Suppressor macrophage (primary cell): ENCODE measurements around the gene F2RL3.
"Not testable (repeated sequence)": the region's sequence is repeated elsewhere in the genome, so short reads cannot be mapped to it uniquely, and the experiment has no call there.

Source experiments
- DNase-seq, 4 experiments: peaks; one replicate each; pipeline ENCODE4 v3.0.0-alpha.2; 2020 to 2022

The F2RL3 gene

GRCh38 chr19:16922949-16923348 is 34.1 kb downstream of the F2RL3 start:
- DNase-seq = no peak

GRCh38 chr19:16927883-16928282 is 39.1 kb downstream of the F2RL3 start:
- no peak for DNase-seq

DNA sequence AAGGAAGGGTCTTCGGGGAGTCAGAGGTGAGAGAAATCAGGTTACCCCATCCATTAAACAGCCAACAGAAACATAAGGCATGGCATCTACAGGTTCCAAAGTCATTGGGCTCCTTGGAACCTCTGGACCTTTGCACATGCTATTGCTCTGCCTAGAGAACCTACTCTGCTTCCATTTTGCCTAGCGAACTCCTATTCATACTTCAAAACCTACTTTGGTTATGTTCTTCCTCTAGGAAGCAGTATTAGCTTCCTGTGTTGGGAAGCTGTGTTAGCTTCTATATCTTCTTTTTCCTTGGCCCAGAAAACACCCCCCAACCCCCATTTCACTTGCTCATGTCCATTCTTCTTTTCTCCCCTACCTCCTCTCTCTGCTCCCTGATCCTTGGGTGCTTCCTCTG is 39.6 kb downstream of the F2RL3 start:
- DNase-seq = no peak

DNA sequence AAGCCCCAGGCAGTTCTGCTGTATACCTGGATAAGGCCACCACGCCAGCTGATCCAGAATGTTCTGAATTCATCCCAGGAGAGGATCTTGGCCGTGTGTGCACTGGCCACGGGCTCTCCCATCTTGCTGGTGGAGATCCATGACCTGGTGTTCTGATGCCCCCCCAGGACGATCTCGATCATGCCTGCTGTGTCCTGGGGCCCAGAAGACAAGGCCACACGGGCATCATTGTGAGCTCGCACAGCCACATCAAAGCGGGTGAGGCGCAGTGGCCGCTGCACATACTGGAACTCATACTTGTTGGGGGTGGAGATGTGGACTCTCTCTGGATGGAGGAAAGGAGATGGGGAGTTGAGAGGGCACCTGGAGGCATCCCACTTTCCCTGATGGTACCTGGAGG is 40.1 kb downstream of the F2RL3 start:
- DNase-seq = no peak

GRCh38 chr19:16930753-16931152 is 42.0 kb downstream of the F2RL3 start:
- no peak for DNase-seq

- no peak for DNase-seq
Measured at GRCh38 chr19:16931306-16931705, 42.5 kb downstream of the F2RL3 start.

GRCh38 chr19:16934489-16934888 is 45.7 kb downstream of the F2RL3 start:
- no peak for DNase-seq

DNA sequence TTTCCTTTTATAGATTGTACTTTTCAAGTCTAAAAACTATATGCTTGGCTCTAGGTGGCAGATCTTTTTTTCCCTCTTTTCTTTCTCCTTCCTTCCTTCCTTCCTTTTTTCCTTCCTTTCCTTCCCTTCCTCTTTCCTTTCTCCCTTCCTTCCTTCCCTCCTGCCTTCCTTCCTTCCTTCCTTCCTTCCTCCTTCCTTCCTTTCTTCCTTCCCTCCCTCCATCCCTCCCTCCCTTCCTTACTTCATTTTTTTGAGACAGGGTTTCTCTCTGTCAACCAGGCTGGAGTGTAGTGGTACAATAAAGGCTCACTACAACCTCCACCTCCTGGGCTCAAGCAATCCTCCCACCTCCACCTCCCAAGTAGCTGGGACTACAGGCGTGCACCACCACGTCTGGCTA is 48.1 kb downstream of the F2RL3 start:
- DNase-seq = no peak

GRCh38 chr19:16937796-16938195 is 49.0 kb downstream of the F2RL3 start:
- DNase-seq = not testable (repeated sequence)

DNA sequence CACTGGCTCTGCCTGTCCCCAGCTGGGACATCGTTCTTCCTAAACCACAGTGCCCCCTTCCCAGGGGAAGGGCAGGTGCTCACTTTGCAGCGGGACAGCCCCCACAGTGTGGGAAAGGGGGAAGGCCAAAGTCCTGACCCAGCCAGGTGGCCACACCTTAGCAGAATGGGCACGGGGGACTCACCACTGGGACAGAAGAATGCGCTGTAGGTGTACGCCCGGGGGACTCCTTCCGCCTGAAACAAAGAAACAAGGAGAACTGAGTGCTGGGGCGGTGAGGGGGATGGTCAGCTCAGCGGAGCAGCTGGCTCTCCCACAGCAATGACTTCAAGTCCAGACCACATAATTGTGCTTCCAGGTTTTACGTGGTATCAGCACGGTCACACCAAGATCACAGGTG is 49.4 kb downstream of the F2RL3 start:
- no peak for DNase-seq

DNA sequence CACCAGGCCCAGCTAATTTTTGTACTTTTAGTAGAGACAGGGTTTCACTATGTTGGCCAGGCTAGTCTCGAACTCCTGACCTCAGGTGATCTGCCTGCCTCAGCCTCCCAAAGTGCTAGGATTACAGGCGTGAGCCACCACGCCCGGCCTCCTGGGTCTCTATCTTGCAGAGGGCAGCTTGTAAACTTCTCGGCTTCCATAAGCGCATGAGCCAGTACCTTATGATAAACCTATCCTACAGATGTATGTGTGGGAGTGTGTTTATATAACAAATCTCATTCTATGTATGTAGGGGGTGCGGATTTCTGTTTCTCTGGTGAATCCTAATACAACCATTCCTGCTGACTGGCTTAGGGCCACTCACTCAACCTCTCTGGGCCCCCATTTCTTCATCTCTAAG is 51.3 kb downstream of the F2RL3 start:
- DNase-seq = not testable (repeated sequence)

DNA sequence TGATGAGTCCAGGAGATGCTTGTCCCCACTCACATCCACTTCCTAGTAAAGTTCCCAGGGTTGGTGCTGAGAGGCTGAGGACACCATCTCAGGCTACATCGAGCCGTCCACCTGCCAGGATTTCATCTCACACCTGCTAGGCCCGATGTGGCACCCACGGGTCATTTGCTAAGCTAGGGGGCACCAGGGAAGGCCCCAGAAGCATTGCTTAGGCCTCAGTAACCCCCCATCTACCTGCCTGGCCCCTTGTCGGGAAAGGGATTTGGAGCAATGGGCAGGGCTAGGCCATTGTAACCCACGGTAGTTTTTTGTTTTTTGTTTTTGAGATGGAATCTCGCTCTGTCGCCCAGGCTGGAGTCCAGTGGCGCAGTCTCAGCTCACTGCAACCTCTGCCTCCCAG is 51.8 kb downstream of the F2RL3 start:
- no peak for DNase-seq
